PFSK-1 (cell line): ENCODE results near the gene TMEM163.

Experiments used
- POLR2AphosphoS5 ChIP-seq: IDR thresholded peaks from 2 replicates; pipeline ENCODE4 v1.6.1; 2012; ENCODE audit warnings: low read depth, mild to moderate bottlenecking, control low read depth, low read length, moderate library complexity
- TAF1 ChIP-seq: IDR thresholded peaks from 2 replicates; pipeline ENCODE4 v1.6.1; 2012; ENCODE audit warnings: low read length, control low read depth, borderline replicate concordance; ENCODE audit not compliant: insufficient read depth

DNA sequence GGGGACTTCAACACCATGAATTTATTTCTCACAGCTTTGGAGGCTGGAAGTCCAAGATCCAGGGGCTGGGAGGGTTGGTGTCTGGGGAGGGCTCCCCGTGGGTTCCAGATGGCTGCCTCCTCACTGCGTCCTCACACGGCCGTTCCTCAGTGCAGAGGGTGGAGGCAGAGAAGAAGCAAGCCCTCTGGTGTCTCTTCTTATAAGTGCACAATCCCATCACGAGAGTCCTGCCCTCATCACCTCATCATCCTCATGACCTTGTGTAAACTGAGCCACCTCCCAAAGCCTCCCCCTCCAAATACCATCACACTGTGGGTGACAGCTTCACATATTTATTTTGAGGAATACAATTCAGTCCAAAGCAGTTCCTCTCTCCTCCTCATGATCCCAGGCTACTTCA lies 26.3 kb downstream of the TMEM163 start:
- TF ChIP-seq TAF1 (no peak), POLR2AphosphoS5 (no peak)
